Thyroid gland (tissue), 4 donors: ENCODE results near the gene FKBP7.

ENCODE experiments used
- POLR2A ChIP-seq, 2 donors: fragments of 450-650 bp; IDR thresholded peaks; one replicate each; pipeline ENCODE4 v1.6.1; 2017; ENCODE audit warnings: antibody characterized with exemption in 2 of 2, mild to moderate bottlenecking in 2 of 2, moderate library complexity in 1 of 2
- TF ChIP-seq, protein P1 (sequence below), 6 experiments: fragments of 200-600 bp in 3 of 6; fragments of 450-650 bp in 3 of 6; sonication (generic) in 3 of 6; IDR thresholded peaks; one replicate each; pipeline ENCODE4 v1.5.1; 2016 to 2019; ENCODE audit warnings: antibody characterized with exemption in 6 of 6, mild to moderate bottlenecking in 2 of 6, inconsistent platforms in 1 of 6, moderate library complexity in 1 of 6

DNA sequence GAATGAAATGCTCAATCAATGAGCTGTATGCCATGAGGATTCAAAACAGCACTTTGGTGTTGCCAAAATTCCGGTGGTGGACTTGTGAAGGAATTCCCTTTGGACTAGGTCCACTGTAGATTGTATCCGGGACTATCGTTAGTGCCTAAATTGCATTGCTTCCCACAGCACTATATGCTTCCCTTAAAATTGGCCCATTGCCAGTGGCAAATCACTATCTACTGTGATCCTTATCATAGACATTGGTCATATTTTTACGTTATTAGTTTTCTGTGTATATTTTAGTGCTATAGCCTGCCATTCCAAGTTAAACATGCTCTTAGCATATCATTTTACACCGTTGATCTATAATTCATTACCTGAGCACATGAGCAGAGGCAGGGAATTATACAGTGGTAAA lies 25.5 kb downstream of the FKBP7 start:
- TF ChIP-seq, protein P1, sequence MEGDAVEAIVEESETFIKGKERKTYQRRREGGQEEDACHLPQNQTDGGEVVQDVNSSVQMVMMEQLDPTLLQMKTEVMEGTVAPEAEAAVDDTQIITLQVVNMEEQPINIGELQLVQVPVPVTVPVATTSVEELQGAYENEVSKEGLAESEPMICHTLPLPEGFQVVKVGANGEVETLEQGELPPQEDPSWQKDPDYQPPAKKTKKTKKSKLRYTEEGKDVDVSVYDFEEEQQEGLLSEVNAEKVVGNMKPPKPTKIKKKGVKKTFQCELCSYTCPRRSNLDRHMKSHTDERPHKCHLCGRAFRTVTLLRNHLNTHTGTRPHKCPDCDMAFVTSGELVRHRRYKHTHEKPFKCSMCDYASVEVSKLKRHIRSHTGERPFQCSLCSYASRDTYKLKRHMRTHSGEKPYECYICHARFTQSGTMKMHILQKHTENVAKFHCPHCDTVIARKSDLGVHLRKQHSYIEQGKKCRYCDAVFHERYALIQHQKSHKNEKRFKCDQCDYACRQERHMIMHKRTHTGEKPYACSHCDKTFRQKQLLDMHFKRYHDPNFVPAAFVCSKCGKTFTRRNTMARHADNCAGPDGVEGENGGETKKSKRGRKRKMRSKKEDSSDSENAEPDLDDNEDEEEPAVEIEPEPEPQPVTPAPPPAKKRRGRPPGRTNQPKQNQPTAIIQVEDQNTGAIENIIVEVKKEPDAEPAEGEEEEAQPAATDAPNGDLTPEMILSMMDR (IDR thresholded peaks at IDR 0.05): no peak
- TF ChIP-seq POLR2A (IDR thresholded peaks at IDR 0.05): no peak
